ENCODE results near the gene KCNJ9. TPM values are rescaled to one million over a fixed set of nuclear protein-coding genes. Genes with fewer than 3 reads are reported as not detected.
A peak's percentile ranks its signal among the peaks of the same experiment; 100 is the strongest.

The KCNJ9 gene
- total RNA-seq, 1 experiment from 2014 or later = not detected

DNA sequence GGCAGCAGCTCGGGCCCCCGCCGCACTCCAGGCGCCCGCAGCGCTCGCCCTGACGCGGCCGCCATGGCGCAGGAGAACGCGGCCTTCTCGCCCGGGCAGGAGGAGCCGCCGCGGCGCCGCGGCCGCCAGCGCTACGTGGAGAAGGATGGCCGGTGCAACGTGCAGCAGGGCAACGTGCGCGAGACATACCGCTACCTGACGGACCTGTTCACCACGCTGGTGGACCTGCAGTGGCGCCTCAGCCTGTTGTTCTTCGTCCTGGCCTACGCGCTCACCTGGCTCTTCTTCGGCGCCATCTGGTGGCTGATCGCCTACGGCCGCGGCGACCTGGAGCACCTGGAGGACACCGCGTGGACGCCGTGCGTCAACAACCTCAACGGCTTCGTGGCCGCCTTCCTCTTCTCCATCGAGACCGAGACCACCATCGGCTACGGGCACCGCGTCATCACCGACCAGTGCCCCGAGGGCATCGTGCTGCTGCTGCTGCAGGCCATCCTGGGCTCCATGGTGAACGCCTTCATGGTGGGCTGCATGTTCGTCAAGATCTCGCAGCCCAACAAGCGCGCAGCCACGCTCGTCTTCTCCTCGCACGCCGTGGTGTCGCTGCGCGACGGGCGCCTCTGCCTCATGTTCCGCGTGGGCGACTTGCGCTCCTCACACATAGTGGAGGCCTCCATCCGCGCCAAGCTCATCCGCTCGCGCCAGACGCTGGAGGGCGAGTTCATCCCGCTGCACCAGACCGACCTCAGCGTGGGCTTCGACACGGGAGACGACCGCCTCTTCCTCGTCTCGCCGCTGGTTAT is 2.8 kb downstream of the KCNJ9 start:
- POLR2A ChIA-PET (ENCODE audit: unreplicated experiment) = no interaction called here

DNA sequence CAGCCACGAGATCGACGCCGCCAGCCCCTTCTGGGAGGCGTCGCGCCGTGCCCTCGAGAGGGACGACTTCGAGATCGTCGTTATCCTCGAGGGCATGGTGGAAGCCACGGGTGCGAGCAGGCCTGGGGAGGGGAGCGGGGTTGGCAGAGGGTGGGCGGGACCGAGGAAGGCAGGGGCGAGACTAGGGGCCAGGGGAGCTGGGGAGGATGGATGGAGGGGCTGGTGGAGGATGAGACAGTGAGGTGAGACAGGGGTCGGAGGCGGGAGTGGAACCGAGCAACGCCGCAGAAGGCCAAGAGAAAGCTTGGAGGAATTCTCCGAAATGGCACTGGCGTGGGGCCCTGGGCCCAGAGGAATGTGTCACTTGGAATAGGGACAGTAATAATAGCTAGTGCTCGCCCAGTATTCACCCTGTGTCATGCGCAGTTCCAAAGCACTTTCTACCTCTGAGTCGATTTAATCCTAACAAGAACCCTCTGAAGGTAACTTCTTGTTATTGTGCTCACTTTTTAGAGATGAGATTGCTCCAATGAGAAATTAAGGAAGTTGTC is 3.5 kb downstream of the KCNJ9 start:
- CTCF ChIA-PET = interaction anchor here (1.3 kb wide), 2 partner anchors 134 to 168 kb away, joined by 7 read pairs; no protein-coding TSS in a partner anchor
- Histone ChIP-seq H3F3A (ENCODE audit: insufficient read depth, low read depth) (no peaks in the 10 kb centered on the region), H3K4me2 (no peak overlapping the region), H3K79me2 (ENCODE audit: low read depth) (no peaks in the 10 kb centered on the region), H3K4me3 (no peak overlapping the region), H3K27me3 (ENCODE audit: insufficient read depth, low read depth) (peaks cover 30% of the 10 kb centered on the region), H3K9me3 (ENCODE audit: insufficient read depth, low read depth) (no peaks in the 10 kb centered on the region), H3K9me2 (ENCODE audit: insufficient read depth) (no peaks in the 10 kb centered on the region), H3K36me3 (ENCODE audit: low read depth) (no peaks in the 10 kb centered on the region), H2AFZ (no peak overlapping the region), H3K4me1 (replicated peaks; ENCODE audit: insufficient read depth) (no peaks in the 10 kb centered on the region), H4K20me1 (ENCODE audit: insufficient read depth) (no peaks in the 10 kb centered on the region), H3K27ac (no peak overlapping the region)
- TF ChIP-seq EZH2 (IDR thresholded peaks at IDR 0.05; ENCODE audit: low read depth) = no peak
- TF ChIP-seq, protein P1, sequence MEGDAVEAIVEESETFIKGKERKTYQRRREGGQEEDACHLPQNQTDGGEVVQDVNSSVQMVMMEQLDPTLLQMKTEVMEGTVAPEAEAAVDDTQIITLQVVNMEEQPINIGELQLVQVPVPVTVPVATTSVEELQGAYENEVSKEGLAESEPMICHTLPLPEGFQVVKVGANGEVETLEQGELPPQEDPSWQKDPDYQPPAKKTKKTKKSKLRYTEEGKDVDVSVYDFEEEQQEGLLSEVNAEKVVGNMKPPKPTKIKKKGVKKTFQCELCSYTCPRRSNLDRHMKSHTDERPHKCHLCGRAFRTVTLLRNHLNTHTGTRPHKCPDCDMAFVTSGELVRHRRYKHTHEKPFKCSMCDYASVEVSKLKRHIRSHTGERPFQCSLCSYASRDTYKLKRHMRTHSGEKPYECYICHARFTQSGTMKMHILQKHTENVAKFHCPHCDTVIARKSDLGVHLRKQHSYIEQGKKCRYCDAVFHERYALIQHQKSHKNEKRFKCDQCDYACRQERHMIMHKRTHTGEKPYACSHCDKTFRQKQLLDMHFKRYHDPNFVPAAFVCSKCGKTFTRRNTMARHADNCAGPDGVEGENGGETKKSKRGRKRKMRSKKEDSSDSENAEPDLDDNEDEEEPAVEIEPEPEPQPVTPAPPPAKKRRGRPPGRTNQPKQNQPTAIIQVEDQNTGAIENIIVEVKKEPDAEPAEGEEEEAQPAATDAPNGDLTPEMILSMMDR (conservative IDR thresholded peaks at IDR 0.05) = no peak
- POLR2A ChIA-PET (ENCODE audit: unreplicated experiment) = no interaction called here
- BruUV-seq (replicated peaks) = no TSS peak
- no peak for DNase-seq
- intact Hi-C loops (cut with micrococcal nuclease; ENCODE audit: unreplicated experiment) = loop anchor here (1.0 to 10.0 kb wide), 2 partner anchors 206 to 520 kb away; no protein-coding TSS in a partner anchor

More for the DNA sequence above, 2.8 kb downstream of the KCNJ9 start:
- Histone ChIP-seq H3K9me3 (ENCODE audit: insufficient read depth, low read depth) (no peaks in the 10 kb centered on the region), H3F3A (ENCODE audit: insufficient read depth, low read depth) (no peaks in the 10 kb centered on the region), H3K9me2 (ENCODE audit: insufficient read depth) (no peaks in the 10 kb centered on the region), H3K4me1 (replicated peaks; ENCODE audit: insufficient read depth) (no peaks in the 10 kb centered on the region), H3K27me3 (ENCODE audit: insufficient read depth, low read depth) (peaks cover 32% of the 10 kb centered on the region), H3K36me3 (ENCODE audit: low read depth) (no peaks in the 10 kb centered on the region), H3K4me2 (no peak overlapping the region), H2AFZ (no peak overlapping the region), H3K27ac (no peak overlapping the region), H3K79me2 (ENCODE audit: low read depth) (no peaks in the 10 kb centered on the region), H4K20me1 (ENCODE audit: insufficient read depth) (no peaks in the 10 kb centered on the region), H3K4me3 (no peak overlapping the region)
- DNase-seq = no peak
- TF ChIP-seq, protein P1 (conservative IDR thresholded peaks at IDR 0.05) = no peak; the same call in 1 of the 2 replicates
- TF ChIP-seq EZH2 (IDR thresholded peaks at IDR 0.05; ENCODE audit: low read depth) = no peak
- CTCF ChIA-PET = no interaction called here
- intact Hi-C loops (cut with micrococcal nuclease; ENCODE audit: unreplicated experiment) = loop anchor here (10.0 kb wide), 1 partner anchor 521 kb away; no protein-coding TSS in a partner anchor
- no TSS peak for BruUV-seq (replicated peaks)

DNA sequence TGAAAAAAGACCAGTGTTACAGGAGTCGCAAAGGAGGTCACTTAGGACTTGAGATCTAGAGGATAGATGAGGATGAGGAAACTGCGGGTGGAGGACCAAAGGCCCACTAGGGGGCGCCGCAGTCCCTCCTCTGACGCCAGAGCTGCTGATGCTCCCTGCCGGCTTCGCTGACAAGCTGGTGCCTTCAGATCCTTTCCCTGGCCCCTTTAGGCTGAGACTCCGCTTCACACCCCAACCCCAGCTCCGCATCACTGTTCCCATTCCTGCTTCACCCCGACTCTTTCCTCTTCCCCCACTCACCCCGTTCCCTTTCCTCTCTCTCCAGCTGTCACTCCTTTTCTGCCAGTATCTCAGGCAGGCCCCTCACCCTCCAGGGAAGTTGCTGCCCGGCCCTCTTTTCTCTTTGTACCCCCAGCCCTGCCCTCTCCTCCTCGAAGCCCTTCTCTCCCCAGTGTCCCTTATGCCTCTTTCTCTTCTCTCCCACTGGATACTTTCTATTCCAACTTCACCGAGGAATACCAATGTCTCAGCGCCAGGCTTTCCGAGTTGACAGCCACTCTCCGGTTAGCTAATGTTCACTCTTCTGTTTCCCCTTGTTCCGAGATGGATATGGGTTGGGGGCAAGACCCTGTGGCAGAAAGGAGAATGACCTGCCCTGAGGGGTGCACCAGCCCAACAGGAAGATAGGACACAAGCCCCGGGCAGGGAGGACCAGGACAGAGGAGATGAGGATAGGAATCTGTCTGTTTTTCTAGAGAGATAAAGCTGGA is 4.5 kb downstream of the KCNJ9 start:
- intact Hi-C loops (cut with micrococcal nuclease; ENCODE audit: unreplicated experiment) = loop anchor here (1.0 to 10.0 kb wide), 2 partner anchors 205 to 519 kb away; no protein-coding TSS in a partner anchor
- no peak for TF ChIP-seq EZH2 (IDR thresholded peaks at IDR 0.05; ENCODE audit: low read depth)
- TF ChIP-seq, protein P1 (conservative IDR thresholded peaks at IDR 0.05) = peak; percentile 83
- ChIA-PET CTCF (interaction anchor here (0.6 to 1.3 kb wide), 5 partner anchors 32 to 205 kb away, joined by 3 to 7 read pairs (median 4); no protein-coding TSS in a partner anchor), POLR2A (ENCODE audit: unreplicated experiment) (no interaction called here)
- H3K79me2 ChIP-seq (ENCODE audit: low read depth) = no peaks in the 10 kb centered on the region
- no peak overlapping the region for H2AFZ ChIP-seq
- no peaks in the 10 kb centered on the region for H3K36me3 ChIP-seq (ENCODE audit: low read depth)
- H3K9me2 ChIP-seq (ENCODE audit: insufficient read depth) = no peaks in the 10 kb centered on the region
- no peak overlapping the region for H3K4me2 ChIP-seq
- H3K27ac ChIP-seq = no peak overlapping the region
- peaks cover 20% of the 10 kb centered on the region for H3K27me3 ChIP-seq (ENCODE audit: insufficient read depth, low read depth)
- no peaks in the 10 kb centered on the region for H3K4me1 ChIP-seq (replicated peaks; ENCODE audit: insufficient read depth)
- no peak overlapping the region for H3K4me3 ChIP-seq
- no peaks in the 10 kb centered on the region for H3F3A ChIP-seq (ENCODE audit: insufficient read depth, low read depth)
- DNase-seq = peak in 1 of 2 experiments; percentile 72
- H4K20me1 ChIP-seq (ENCODE audit: insufficient read depth) = no peaks in the 10 kb centered on the region
- H3K9me3 ChIP-seq (ENCODE audit: insufficient read depth, low read depth) = no peaks in the 10 kb centered on the region
- BruUV-seq (replicated peaks) = no TSS peak

All from PC-9 (cell line).